ENCODE data around the gene GALNT2.

- TF ChIP-seq POLR2A (IDR thresholded peaks at IDR 0.05; ENCODE audit: low read depth, low read length), result no peak; the same call in 1 of the 2 replicates
- TF ChIP-seq USF2 (IDR thresholded peaks at IDR 0.05; ENCODE audit: low read depth, low read length), result no peak
- TF ChIP-seq SMC3 (IDR thresholded peaks at IDR 0.05; ENCODE audit: low read depth, low read length), result no peak
- TF ChIP-seq RCOR1 (IDR thresholded peaks at IDR 0.05; ENCODE audit: insufficient replicate concordance, low read length), result no peak
- no peak for TF ChIP-seq CTCF (conservative IDR thresholded peaks at IDR 0.05; ENCODE audit: low read depth, low read length)
- TF ChIP-seq MXI1 (IDR thresholded peaks at IDR 0.05; ENCODE audit: borderline replicate concordance, low read depth, low read length), result no peak
- peak; percentile 56 for TF ChIP-seq MAFK (IDR thresholded peaks at IDR 0.05; ENCODE audit: low read depth, low read length)
- no peak for TF ChIP-seq RAD21 (IDR thresholded peaks at IDR 0.05; ENCODE audit: low read length)
- TF ChIP-seq FOS (IDR thresholded peaks at IDR 0.05; ENCODE audit: low read depth, low read length), result no peak
- TF ChIP-seq NFE2L2 (IDR thresholded peaks at IDR 0.05; ENCODE audit: low read depth, low read length), result no peak
- TF ChIP-seq RFX5 (IDR thresholded peaks at IDR 0.05; ENCODE audit: low read depth, low read length), result no peak
- no peak for TF ChIP-seq BHLHE40 (IDR thresholded peaks at IDR 0.05; ENCODE audit: low read depth, low read length)
- TF ChIP-seq CEBPB (IDR thresholded peaks at IDR 0.05; ENCODE audit: low read depth, low read length), result no peak
- TF ChIP-seq MAZ (IDR thresholded peaks at IDR 0.05; ENCODE audit: borderline replicate concordance, low read depth, low read length), result no peak
Measured at GRCh38 chr1:230069796-230070195, 2.8 kb downstream of the GALNT2 start.

All from IMR-90 (cell line).